Activated CD4-positive, CD25-positive, alpha-beta regulatory T cell treated with anti-CD3 and anti-CD28 coated beads, Interleukin-2, amount 50 U/mL, for 24 hours (primary cell): ENCODE results near the gene CFAP61.

Source experiments
- ATAC-seq, 2 donors: fragments of 150-1000 bp; cut with Tn5 transposase; one replicate each; pipeline ENCODE4 v1.10.0; 2021; ENCODE audit warnings: mild to moderate bottlenecking in 1 of 2, moderate library complexity in 1 of 2

The CFAP61 gene

DNA sequence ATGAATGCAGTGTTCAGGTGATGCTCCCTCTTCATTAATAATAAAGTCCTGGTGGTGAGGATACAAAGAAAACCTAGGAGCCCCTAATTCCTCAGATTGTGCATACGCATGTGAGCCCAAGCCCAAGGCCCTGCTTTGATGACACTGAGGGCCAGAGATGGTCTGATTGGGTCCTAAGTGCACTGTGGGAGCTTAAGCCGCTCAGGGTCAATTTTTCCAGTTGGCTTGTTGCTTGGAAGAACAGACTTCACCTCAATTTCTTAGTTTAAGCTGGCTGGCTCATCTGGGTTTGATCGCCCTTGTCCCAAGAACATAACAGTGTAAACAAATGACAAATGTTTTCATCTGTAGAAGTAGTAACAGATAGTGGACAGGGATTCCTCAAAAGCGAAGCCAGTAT lies 357.0 kb downstream of the CFAP61 start:
- no peak for ATAC-seq
